T-cell (primary cell): Measurements from ENCODE around the gene GRAMD2A. TPM values are rescaled to one million over a fixed set of nuclear protein-coding genes. Genes with fewer than 3 reads are reported as not detected.

Source experiments
- ATAC-seq, 4 experiments: fragments of 200-7000 bp in 3 of 4; fragments of 150-1000 bp in 1 of 4; cut with Tn5 transposase; replicated peaks in 1 of 4; 1 replicate in 3 of 4; 2 replicates in 1 of 4; pipeline ENCODE4 v1.10.0; 2021; ENCODE audit warnings: moderate library complexity in 3 of 4, mild to moderate bottlenecking in 2 of 4, moderate number of reproducible peaks in 1 of 4
- CTCF ChIA-PET, 2 donors: fragments of 300-600 bp; sonication (Branson Sonifier 250); formaldehyde crosslinking; loops; one replicate each; lab custom pipeline; 2022; ENCODE audit warnings: antibody characterized with exemption in 2 of 2; lab: Charles Lee
- POLR2A ChIA-PET, 2 donors: fragments of 300-600 bp; sonication (Branson Sonifier 250); formaldehyde crosslinking; loops; one replicate each; lab custom pipeline; 2022; ENCODE audit warnings: antibody characterized with exemption in 2 of 2; lab: Charles Lee
- DNase-seq, 35 experiments: peaks; one replicate each; pipeline versions ENCODE4 v3.0.0 to v3.0.0-alpha.2; 2013 to 2023
- H3K27ac ChIP-seq: one replicate; pipeline ENCODE4 v1.5.1; 2013; ENCODE audit warnings: low read length
- H3K27me3 ChIP-seq, 2 experiments: replicated peaks in 1 of 2; 1 replicate in 1 of 2; 2 replicates in 1 of 2; pipeline versions ENCODE4 v1.6.1 to v1.7.0; 2013; ENCODE audit warnings: low read length in 1 of 2, mixed read lengths in 1 of 2; ENCODE audit not compliant: control insufficient read depth in 2 of 2, insufficient read depth in 2 of 2; ENCODE audit errors: extremely low read depth in 1 of 2
- H3K36me3 ChIP-seq, 2 donors: 1 replicate in 1 of 2; 2 replicates in 1 of 2; pipeline versions ENCODE4 v1.6.1 to v1.7.0; 2013; ENCODE audit warnings: low read length in 1 of 2; ENCODE audit not compliant: control insufficient read depth in 2 of 2, insufficient read depth in 1 of 2; ENCODE audit errors: extremely low read depth in 1 of 2
- H3K4me1 ChIP-seq, 2 experiments: 1 replicate in 1 of 2; 2 replicates in 1 of 2; pipeline versions ENCODE4 v1.6.1 to v1.7.0; 2013; ENCODE audit warnings: low read length in 2 of 2, mixed read lengths in 1 of 2; ENCODE audit not compliant: insufficient read depth in 2 of 2, control insufficient read depth in 1 of 2; ENCODE audit errors: extremely low read depth in 1 of 2
- H3K4me3 ChIP-seq, 2 donors: 1 replicate in 1 of 2; 2 replicates in 1 of 2; pipeline versions ENCODE4 v1.5.1 to v1.7.0; 2013; ENCODE audit warnings: mild to moderate bottlenecking in 2 of 2, low read length in 1 of 2, moderate library complexity in 1 of 2; ENCODE audit not compliant: control insufficient read depth in 1 of 2; ENCODE audit errors: extremely low read depth in 1 of 2
- H3K9me3 ChIP-seq: 2 replicates; pipeline ENCODE4 v1.7.0; 2013
- H3K27ac Mint-ChIP-seq, 2 donors: one replicate each; pipeline ENCODE4 v1.8.0; 2020 to 2021; ENCODE audit warnings: mild to moderate bottlenecking in 2 of 2, mixed read lengths in 2 of 2
- H3K27me3 Mint-ChIP-seq, 2 donors: one replicate each; pipeline ENCODE4 v1.8.0; 2021 to 2022; ENCODE audit warnings: mixed read lengths in 2 of 2
- H3K36me3 Mint-ChIP-seq: one replicate; pipeline ENCODE4 v1.8.0; 2021; ENCODE audit warnings: mixed read lengths
- H3K4me1 Mint-ChIP-seq, 3 donors: one replicate each; pipeline ENCODE4 v1.8.0; 2020 to 2022; ENCODE audit warnings: mixed read lengths in 3 of 3, mild to moderate bottlenecking in 1 of 3
- H3K4me3 Mint-ChIP-seq, 3 donors: one replicate each; pipeline ENCODE4 v1.8.0; 2020 to 2022; ENCODE audit warnings: mild to moderate bottlenecking in 3 of 3, mixed read lengths in 3 of 3, moderate library complexity in 3 of 3
- H3K9me3 Mint-ChIP-seq, 3 donors: one replicate each; pipeline ENCODE4 v1.8.0; 2020 to 2022; ENCODE audit warnings: mixed read lengths in 3 of 3
- WGBS: methylation state at CpG from one replicate; pipeline ENCODE4 v1.1.5; 2013; ENCODE audit warnings: missing lambda C conversion rate; ENCODE audit not compliant: insufficient coverage; 5-methylcytosine and 5-hydroxymethylcytosine counted together
- total RNA-seq, 35 experiments: library from RNA in 6 of 35; stranded (reverse) in 6 of 35; fragments of 120-200 nt in 1 of 35; gene quantifications; one replicate each; pipeline versions ENCODE4 v1.2.1 to v1.2.4 and lab custom pipeline; 2013 to 2026

Gene GRAMD2A
- total RNA-seq, 5 donors from 2014 or later (not counting 1 experiment from before 2014, with no cell fraction given) = not detected

DNA sequence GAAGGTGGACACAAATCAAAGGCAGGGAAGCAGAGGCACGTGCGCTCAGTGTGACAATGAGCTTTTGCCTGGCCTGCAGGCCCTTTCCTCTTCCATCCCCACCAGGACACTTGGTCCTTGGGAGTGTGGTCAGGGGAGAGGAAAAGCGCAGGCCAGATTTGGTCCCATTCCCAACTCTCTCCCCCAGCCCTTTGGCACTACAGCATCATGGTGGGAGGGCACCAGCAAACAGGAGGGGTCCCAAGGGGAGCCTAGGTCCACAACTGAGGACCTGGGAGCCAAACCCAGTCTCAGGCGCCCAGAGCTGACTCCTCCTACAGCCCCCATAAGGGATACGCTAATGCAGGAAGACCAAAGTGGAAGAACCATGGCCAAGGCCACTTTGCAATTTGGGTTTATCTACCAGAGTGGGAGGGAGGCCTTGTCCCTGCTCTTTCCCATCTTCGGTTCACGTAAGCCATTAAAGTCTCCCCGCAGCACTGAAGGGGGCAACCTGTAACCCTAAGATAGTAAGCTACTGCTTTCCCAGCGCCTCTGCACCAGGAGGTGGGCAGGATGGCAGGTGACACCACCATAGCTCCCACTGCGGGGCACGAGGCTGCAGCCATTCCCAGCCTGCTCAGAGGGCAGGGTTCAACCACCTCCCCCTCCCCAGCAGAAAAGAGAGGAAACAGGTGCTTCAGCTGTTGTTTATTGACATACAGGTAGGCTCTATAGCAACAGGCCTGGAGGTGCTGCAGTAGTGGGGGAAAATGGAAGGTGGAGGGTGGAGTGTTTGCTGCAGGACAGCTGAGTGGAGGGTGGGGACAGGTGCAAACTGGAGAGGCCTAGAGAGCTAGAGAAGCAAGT is 993 bp upstream of the GRAMD2A start:
- H3K4me3 Mint-ChIP-seq = peak overlapping the region in 2 of 3 donors; percentile 42 to 80
- no peak overlapping the region for H3K27ac Mint-ChIP-seq
- H3K9me3 ChIP-seq = no peaks in the 10 kb centered on the region
- 100% methylated on average over 2 of the region's 11 CpGs for WGBS
- H3K4me1 Mint-ChIP-seq = peaks cover 6 to 11% (median 9%) of the 10 kb centered on the region in 3 donors
- H3K27me3 Mint-ChIP-seq = peaks cover 11 to 22% of the 10 kb centered on the region in 2 donors
- no peak for DNase-seq
- no peaks in the 10 kb centered on the region for H3K9me3 Mint-ChIP-seq
- peaks cover 33% of the 10 kb centered on the region for H3K36me3 Mint-ChIP-seq
- ChIA-PET POLR2A (interaction anchor here (0.5 to 0.6 kb wide), 3 partner anchors 9 to 396 kb away, joined by 3 to 19 read pairs (median 4); no protein-coding TSS in a partner anchor), CTCF (interaction anchor here in 1 of 2 donors (1.2 to 2.4 kb wide), 2 partner anchors 29 to 89 kb away, joined by 4 to 20 read pairs; no protein-coding TSS in a partner anchor)
- no peak overlapping the region for H3K27ac ChIP-seq
- peaks cover 0 to 37% of the 10 kb centered on the region in 2 experiments for H3K27me3 ChIP-seq
- H3K4me1 ChIP-seq = peaks cover 0 to 11% of the 10 kb centered on the region in 2 experiments
- H3K4me3 ChIP-seq = no peak overlapping the region
- peaks cover 30 to 53% of the 10 kb centered on the region in 2 donors for H3K36me3 ChIP-seq
- ATAC-seq = no peak

DNA sequence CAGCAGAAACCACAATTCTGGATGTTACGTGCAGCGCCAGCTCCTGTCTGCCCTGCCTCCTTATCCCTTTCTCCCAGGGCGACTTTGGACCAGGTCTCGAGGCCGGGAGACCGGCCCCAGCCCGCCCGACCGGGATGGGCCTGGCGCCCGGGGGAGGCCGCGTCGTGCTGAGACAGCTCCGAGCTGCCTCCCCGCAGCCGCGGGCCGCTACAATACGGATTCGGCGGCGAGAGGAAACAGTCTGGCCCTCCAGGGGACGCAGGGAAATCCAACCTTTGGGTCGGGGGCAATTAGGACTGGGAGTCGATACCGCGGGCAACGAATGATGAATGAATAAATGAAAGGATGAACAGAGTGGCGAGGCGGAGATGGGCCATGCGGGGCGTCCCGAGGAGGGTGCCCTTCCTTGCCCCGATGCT is 537 bp downstream of the GRAMD2A start:
- peaks cover 11 to 25% of the 10 kb centered on the region in 2 donors for H3K27me3 Mint-ChIP-seq
- no peak for DNase-seq
- POLR2A ChIA-PET = no interaction called here
- H3K27ac Mint-ChIP-seq = no peak overlapping the region
- Histone ChIP-seq H3K27ac (no peak overlapping the region), H3K27me3 (peaks cover 0 to 37% of the 10 kb centered on the region in 2 experiments), H3K36me3 (peaks cover 17 to 38% of the 10 kb centered on the region in 2 donors), H3K9me3 (no peaks in the 10 kb centered on the region), H3K4me1 (peaks cover 0 to 11% of the 10 kb centered on the region in 2 experiments), H3K4me3 (peak overlapping the region in 1 of 2 donors; percentile 40)
- peaks cover 20% of the 10 kb centered on the region for H3K36me3 Mint-ChIP-seq
- H3K9me3 Mint-ChIP-seq = no peaks in the 10 kb centered on the region
- CTCF ChIA-PET = interaction anchor here (0.6 to 1.4 kb wide), 2 partner anchors 30 to 31 kb away, joined by 3 to 10 read pairs; no protein-coding TSS in a partner anchor
- H3K4me1 Mint-ChIP-seq = peaks cover 6 to 11% (median 9%) of the 10 kb centered on the region in 3 donors
- WGBS = 40% methylated on average over 31 of the region's 35 CpGs
- peak overlapping the region; percentile 13 to 62 (median 61) for H3K4me3 Mint-ChIP-seq
- ATAC-seq = peak in 1 of 4 experiments; percentile 22

DNA sequence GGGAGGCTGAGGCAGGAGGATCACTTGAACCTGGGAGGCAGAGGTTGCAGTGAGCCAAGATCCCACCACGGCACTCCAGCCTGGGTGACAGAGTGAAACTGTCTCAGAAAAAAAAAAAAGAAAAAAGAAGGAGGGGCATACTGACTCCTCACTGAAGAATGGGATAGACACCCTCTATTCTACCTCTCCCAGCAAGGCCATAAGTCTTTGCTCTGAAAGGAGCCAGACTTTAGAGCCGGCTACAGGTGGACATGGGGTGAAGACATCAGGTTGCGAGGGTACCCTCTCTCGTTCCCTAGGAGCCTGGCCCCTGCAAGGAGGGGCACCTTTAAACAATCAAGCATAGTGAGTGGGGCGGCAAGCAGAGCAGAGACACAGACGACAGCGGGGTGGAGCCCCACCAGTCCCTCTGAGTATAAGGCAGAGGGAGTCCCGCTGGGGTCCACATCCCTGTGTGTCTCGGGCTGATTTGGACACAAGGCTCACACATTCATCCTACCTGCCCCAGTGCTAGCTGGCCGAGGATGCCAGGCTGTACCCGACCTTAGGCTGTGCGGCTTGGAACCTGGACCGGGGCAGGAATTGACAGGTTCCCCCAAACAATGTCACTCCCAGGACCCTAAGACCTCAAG is 1.1 kb downstream of the GRAMD2A start:
- peaks cover 20% of the 10 kb centered on the region for H3K36me3 Mint-ChIP-seq
- 92% methylated on average over 8 of the region's 13 CpGs for WGBS
- ChIA-PET CTCF (interaction anchor here (0.6 to 1.4 kb wide), 2 partner anchors 31 kb away, joined by 3 to 10 read pairs; no protein-coding TSS in a partner anchor), POLR2A (no interaction called here)
- H3K4me1 Mint-ChIP-seq = peaks cover 6 to 11% (median 9%) of the 10 kb centered on the region in 3 donors
- H3K9me3 Mint-ChIP-seq = no peaks in the 10 kb centered on the region
- H3K27ac ChIP-seq = no peak overlapping the region
- peak overlapping the region in 2 of 3 donors; percentile 31 to 61 for H3K4me3 Mint-ChIP-seq
- no peak overlapping the region for H3K27ac Mint-ChIP-seq
- peaks cover 14 to 32% of the 10 kb centered on the region in 2 donors for H3K36me3 ChIP-seq
- DNase-seq (no peak), ATAC-seq (no peak)
- H3K27me3 Mint-ChIP-seq = peaks cover 11 to 26% of the 10 kb centered on the region in 2 donors
- H3K4me1 ChIP-seq = peaks cover 0 to 11% of the 10 kb centered on the region in 2 experiments
- no peaks in the 10 kb centered on the region for H3K9me3 ChIP-seq
- peaks cover 0 to 37% of the 10 kb centered on the region in 2 experiments for H3K27me3 ChIP-seq
- no peak overlapping the region for H3K4me3 ChIP-seq

DNA sequence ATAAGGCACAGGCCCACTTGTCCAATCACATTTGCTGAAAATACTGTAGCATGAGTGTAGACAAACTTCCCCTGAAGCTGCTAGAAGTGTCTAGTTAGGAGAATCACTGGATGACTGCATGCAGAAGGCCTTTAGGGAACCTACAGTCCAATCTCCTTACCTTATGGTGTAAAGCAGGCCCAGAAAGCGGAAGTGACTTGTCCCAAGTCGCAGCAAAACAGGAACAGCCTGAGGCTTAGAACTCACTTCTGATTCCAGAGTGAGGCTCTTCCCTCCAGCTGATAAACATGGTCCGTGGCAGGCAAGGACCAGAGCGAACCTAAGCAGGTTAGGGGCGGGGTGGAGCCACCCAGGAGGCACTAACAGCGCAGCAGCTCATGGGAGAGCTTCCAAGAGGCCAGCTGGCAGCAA is 2.5 kb downstream of the GRAMD2A start:
- no peak overlapping the region for H3K4me3 ChIP-seq
- peaks cover 5 to 18% of the 10 kb centered on the region in 2 donors for H3K36me3 ChIP-seq
- DNase-seq (peak in 1 of 35 experiments; percentile 26), ATAC-seq (no peak)
- H3K27me3 ChIP-seq = peaks cover 0 to 37% of the 10 kb centered on the region in 2 experiments
- no peak overlapping the region for H3K27ac ChIP-seq
- peaks cover 6 to 11% (median 9%) of the 10 kb centered on the region in 3 donors for H3K4me1 Mint-ChIP-seq
- no peaks in the 10 kb centered on the region for H3K9me3 Mint-ChIP-seq
- no peaks in the 10 kb centered on the region for H3K9me3 ChIP-seq
- H3K36me3 Mint-ChIP-seq = peaks cover 11% of the 10 kb centered on the region
- CTCF ChIA-PET = no interaction called here
- no peak overlapping the region for H3K4me3 Mint-ChIP-seq
- peaks cover 0 to 11% of the 10 kb centered on the region in 2 experiments for H3K4me1 ChIP-seq
- POLR2A ChIA-PET = no interaction called here
- peaks cover 15 to 27% of the 10 kb centered on the region in 2 donors for H3K27me3 Mint-ChIP-seq
- 59% methylated on average over 6 of the region's 6 CpGs for WGBS
- no peak overlapping the region for H3K27ac Mint-ChIP-seq

DNA sequence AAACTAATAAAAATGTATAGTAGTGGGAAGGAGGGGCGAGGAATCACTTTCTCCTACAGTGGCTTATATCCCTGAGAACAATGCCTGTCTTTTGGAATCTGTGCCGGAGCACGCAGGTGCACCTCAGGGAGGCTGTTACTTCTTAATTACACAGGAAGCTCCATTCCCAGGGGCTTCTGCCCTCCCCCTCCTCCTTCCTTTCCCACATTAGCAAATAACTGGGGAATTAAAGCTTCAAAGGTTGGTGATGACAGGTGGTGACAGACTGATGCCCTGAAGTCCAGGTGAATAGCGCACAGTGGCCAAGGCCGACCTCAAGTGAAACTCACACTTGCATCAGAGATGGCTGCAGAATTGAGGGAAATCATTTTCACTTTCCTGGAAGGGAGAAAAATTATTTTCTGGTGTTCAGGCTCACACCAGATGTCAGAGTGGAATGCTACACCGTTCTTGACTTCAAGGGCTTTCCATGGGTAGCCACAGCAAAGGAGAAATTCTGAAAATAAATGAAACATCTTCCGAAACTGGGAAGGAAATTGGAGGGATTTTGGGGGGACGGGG is 3.7 kb downstream of the GRAMD2A start:
- Mint-ChIP-seq H3K9me3 (no peaks in the 10 kb centered on the region), H3K36me3 (peaks cover 3% of the 10 kb centered on the region), H3K27ac (no peak overlapping the region), H3K27me3 (peaks cover 21 to 27% of the 10 kb centered on the region in 2 donors), H3K4me1 (peaks cover 6 to 11% (median 6%) of the 10 kb centered on the region in 3 donors), H3K4me3 (no peak overlapping the region)
- peaks cover 5 to 7% of the 10 kb centered on the region in 2 donors for H3K36me3 ChIP-seq
- no peak for DNase-seq
- no peak overlapping the region for H3K4me3 ChIP-seq
- POLR2A ChIA-PET = no interaction called here
- no peaks in the 10 kb centered on the region for H3K9me3 ChIP-seq
- H3K4me1 ChIP-seq = peaks cover 0 to 11% of the 10 kb centered on the region in 2 experiments
- no peak overlapping the region for H3K27ac ChIP-seq
- peaks cover 0 to 37% of the 10 kb centered on the region in 2 experiments for H3K27me3 ChIP-seq
- CTCF ChIA-PET = no interaction called here
- ATAC-seq = no peak
- 92% methylated on average over 3 of the region's 8 CpGs for WGBS

DNA sequence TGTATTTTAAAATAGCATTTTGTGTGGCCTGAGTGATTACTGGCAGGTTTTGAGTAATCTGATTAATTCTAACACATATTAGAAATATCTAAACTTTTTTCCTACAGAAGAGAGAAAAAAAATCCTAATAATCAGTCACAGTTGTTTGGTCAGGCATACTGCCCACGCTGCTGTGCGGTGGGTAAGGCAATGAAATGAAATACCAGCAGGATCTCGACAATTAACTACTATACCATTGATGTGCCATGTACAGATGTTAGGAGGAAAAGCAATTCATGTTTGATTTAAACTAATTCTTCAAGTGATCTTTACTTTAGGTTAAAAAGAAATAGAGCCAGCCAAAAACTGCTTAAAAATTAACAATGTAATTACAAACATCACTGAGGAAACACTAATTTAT is 5.2 kb downstream of the GRAMD2A start:
- CTCF ChIA-PET = no interaction called here
- peaks cover 0 to 6% of the 10 kb centered on the region in 2 experiments for H3K4me1 ChIP-seq
- H3K27ac ChIP-seq = no peak overlapping the region
- no peak for DNase-seq
- no peaks in the 10 kb centered on the region for H3K9me3 ChIP-seq
- ATAC-seq = no peak
- POLR2A ChIA-PET = no interaction called here
- no peaks in the 10 kb centered on the region for H3K9me3 Mint-ChIP-seq
- H3K4me3 ChIP-seq = no peak overlapping the region
- peak overlapping the region in 1 of 2 donors; percentile 36 for H3K27ac Mint-ChIP-seq
- H3K36me3 Mint-ChIP-seq = no peaks in the 10 kb centered on the region
- peaks cover 0 to 6% (median 2%) of the 10 kb centered on the region in 3 donors for H3K4me1 Mint-ChIP-seq
- H3K27me3 ChIP-seq = peaks cover 0 to 30% of the 10 kb centered on the region in 2 experiments
- peaks cover 21 to 27% of the 10 kb centered on the region in 2 donors for H3K27me3 Mint-ChIP-seq
- no CpG with 5 or more reads among the region's 3 CpGs for WGBS
- no peak overlapping the region for H3K4me3 Mint-ChIP-seq
- no peaks in the 10 kb centered on the region for H3K36me3 ChIP-seq
